NCI-H2196 treated with DMSO at 0.1 percent for 48 hours (cell line): ENCODE results near the gene FKBP5.
"Not testable (repeated sequence)": the region's sequence is repeated elsewhere in the genome, so short reads cannot be mapped to it uniquely, and the experiment has no call there.

Source experiments
- DNase-seq: peaks from one replicate; lab custom pipeline; 2025; ENCODE audit not compliant: unreplicated experiment; lab: John Stamatoyannopoulos, UW

The FKBP5 gene

GRCh38 chr6:35691027-35691824 lies 2.5 kb upstream of the FKBP5 start:
- no peak for DNase-seq

GRCh38 chr6:35690484-35690883 lies 1.8 kb upstream of the FKBP5 start:
- DNase-seq = no peak

GRCh38 chr6:35690006-35690405 lies 1.3 kb upstream of the FKBP5 start:
- not testable (repeated sequence) for DNase-seq

- peak; percentile 22 for DNase-seq
Observed at GRCh38 chr6:35687658-35688604, 784 bp downstream of the FKBP5 start.

- no peak for DNase-seq
Observed at GRCh38 chr6:35686873-35687555, 1.7 kb downstream of the FKBP5 start.

GRCh38 chr6:35686436-35686835 lies 2.3 kb downstream of the FKBP5 start:
- DNase-seq = no peak

GRCh38 chr6:35683267-35683666 lies 5.4 kb downstream of the FKBP5 start:
- DNase-seq = no peak

- DNase-seq = no peak
Observed at GRCh38 chr6:35681298-35681697, 7.4 kb downstream of the FKBP5 start.

GRCh38 chr6:35679399-35679798 lies 9.3 kb downstream of the FKBP5 start:
- no peak for DNase-seq

- DNase-seq = no peak
Observed at GRCh38 chr6:35678814-35679213, 9.9 kb downstream of the FKBP5 start.

- DNase-seq = no peak
Observed at GRCh38 chr6:35678021-35678654, 10.6 kb downstream of the FKBP5 start.

GRCh38 chr6:35677456-35677855 lies 11.3 kb downstream of the FKBP5 start:
- DNase-seq = no peak

- no peak for DNase-seq
Observed at GRCh38 chr6:35675871-35676459, 12.8 kb downstream of the FKBP5 start.

GRCh38 chr6:35674594-35674993 lies 14.1 kb downstream of the FKBP5 start:
- DNase-seq = no peak

GRCh38 chr6:35673755-35674154 lies 15.0 kb downstream of the FKBP5 start:
- DNase-seq = no peak

- DNase-seq = not testable (repeated sequence)
Observed at GRCh38 chr6:35673284-35673666, 15.4 kb downstream of the FKBP5 start.

- DNase-seq = not testable (repeated sequence)
Observed at GRCh38 chr6:35670453-35670852, 18.3 kb downstream of the FKBP5 start.

- DNase-seq = no peak
Observed at GRCh38 chr6:35669451-35670045, 19.2 kb downstream of the FKBP5 start.

- DNase-seq = no peak
Observed at GRCh38 chr6:35668744-35669450, 19.8 kb downstream of the FKBP5 start.

- DNase-seq = no peak
Observed at GRCh38 chr6:35668096-35668495, 20.6 kb downstream of the FKBP5 start.
